Heart left ventricle (tissue), 13 donors: ENCODE measurements around the gene GNAS.

Source experiments
- POLR2A ChIP-seq, 2 donors: fragments of 450-650 bp; IDR thresholded peaks; one replicate each; pipeline ENCODE4 v1.6.1; 2017; ENCODE audit warnings: antibody characterized with exemption in 2 of 2, mild to moderate bottlenecking in 2 of 2, moderate library complexity in 2 of 2
- TF ChIP-seq, protein P1 (sequence below), 12 donors: fragments of 200-600 bp; sonication (generic) in 4 of 12; IDR thresholded peaks; one replicate each; pipeline versions ENCODE4 v1.5.0 to v1.8.0; 2018 to 2022; ENCODE audit warnings: antibody characterized with exemption in 12 of 12, mild to moderate bottlenecking in 5 of 12
- donor health status: ischemic (EF 13 %, LVEDD 7.1; RV severe dilation, severe dysfunction).
- donor health status: DM: no; HTN: yes; CAD: no.
- donor health status: DM: no; HTN: no; CAD: no.
- donor health status: ischemic (EF 25% LVEDD 6.9; RV normal size, moderate dysfunction).
- donor health status: ischemic (EF 25% LVEDD 5.7; RV mildly dilated, moderate dysfunction).
- donor health status: ischemic (EF 35%, LVEDD 5.7; RV mildly dilated, moderate dysfunction).
- donor health status: nonischemic (EF 11% LVEDD 7.7; RV severe dilation, severe dysfunction).
- donor health status: DM: yes; HTN: yes; CAD: no.
- donor health status: PGD.
- donor health status: ischemic (EF 29% LVEDD 5.4; RV normal size, mild dysfunction).
- donor health status: nonischemic (EF 23%, LVEDD 6.1; RV moderate dilation, normal function).

DNA sequence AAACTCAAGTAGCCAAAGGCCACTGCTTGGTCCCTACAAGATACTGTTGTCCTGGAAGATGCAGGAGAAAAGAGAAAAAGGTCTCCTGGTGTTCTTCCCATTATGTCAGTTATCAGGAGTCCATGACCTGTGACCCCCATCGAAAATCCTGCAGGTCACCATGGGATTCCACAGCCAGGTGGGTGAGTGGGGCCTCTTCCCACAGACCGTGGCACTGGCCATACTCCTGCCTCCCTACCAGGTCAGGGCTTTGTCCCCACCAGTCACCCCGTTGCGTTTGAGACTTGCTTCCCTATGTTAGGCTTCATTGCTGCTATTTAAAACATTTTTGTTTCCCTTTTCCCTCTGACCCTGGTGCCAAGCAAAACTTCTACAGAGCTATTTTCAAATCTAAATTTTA lies 60.6 kb downstream of the GNAS start:
- TF ChIP-seq, protein P1, sequence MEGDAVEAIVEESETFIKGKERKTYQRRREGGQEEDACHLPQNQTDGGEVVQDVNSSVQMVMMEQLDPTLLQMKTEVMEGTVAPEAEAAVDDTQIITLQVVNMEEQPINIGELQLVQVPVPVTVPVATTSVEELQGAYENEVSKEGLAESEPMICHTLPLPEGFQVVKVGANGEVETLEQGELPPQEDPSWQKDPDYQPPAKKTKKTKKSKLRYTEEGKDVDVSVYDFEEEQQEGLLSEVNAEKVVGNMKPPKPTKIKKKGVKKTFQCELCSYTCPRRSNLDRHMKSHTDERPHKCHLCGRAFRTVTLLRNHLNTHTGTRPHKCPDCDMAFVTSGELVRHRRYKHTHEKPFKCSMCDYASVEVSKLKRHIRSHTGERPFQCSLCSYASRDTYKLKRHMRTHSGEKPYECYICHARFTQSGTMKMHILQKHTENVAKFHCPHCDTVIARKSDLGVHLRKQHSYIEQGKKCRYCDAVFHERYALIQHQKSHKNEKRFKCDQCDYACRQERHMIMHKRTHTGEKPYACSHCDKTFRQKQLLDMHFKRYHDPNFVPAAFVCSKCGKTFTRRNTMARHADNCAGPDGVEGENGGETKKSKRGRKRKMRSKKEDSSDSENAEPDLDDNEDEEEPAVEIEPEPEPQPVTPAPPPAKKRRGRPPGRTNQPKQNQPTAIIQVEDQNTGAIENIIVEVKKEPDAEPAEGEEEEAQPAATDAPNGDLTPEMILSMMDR (IDR thresholded peaks at IDR 0.05): no peak
- no peak for TF ChIP-seq POLR2A (IDR thresholded peaks at IDR 0.05)
